Amygdala (tissue), 56 donors: Measurements from ENCODE around the gene HYAL2.
"Not testable (repeated sequence)": the region's sequence is repeated elsewhere in the genome, so short reads cannot be mapped to it uniquely, and the experiment has no call there.

Experiments used
- DNase-seq, 56 donors: peaks; one replicate each; lab custom pipeline; 2025; lab: John Stamatoyannopoulos, UW

Gene HYAL2

GRCh38 chr3:50317300-50317699 lies 5.2 kb downstream of the HYAL2 start:
- peak in 1 of 56 donors; percentile 33 for DNase-seq

GRCh38 chr3:50316657-50317242 lies 5.8 kb downstream of the HYAL2 start:
- DNase-seq = no peak

- DNase-seq = no peak
These were observed 7.7 kb downstream of the HYAL2 start for GRCh38 chr3:50314816-50315215.

GRCh38 chr3:50314342-50314741 lies 8.2 kb downstream of the HYAL2 start:
- no peak for DNase-seq

- not testable (repeated sequence) for DNase-seq
These were observed 10.5 kb downstream of the HYAL2 start for GRCh38 chr3:50312041-50312440.

- DNase-seq = no peak
These were observed 17.9 kb downstream of the HYAL2 start for GRCh38 chr3:50304601-50305000.

- peak in 1 of 56 donors; percentile 30 for DNase-seq
These were observed 19.3 kb downstream of the HYAL2 start, which contains the start of gene HYAL1 for GRCh38 chr3:50303013-50303815. Gene HYAL1, minus strand, starts transcription at chr3:50303574. Its CDS starts 618 bp downstream, at chr3:50302956.

- DNase-seq = no peak
These were observed 20.2 kb downstream of the HYAL2 start for GRCh38 chr3:50302095-50303012.

- no peak for DNase-seq
These were observed 21.8 kb downstream of the HYAL2 start for GRCh38 chr3:50300681-50301254.

- DNase-seq = peak in 33 of 56 donors; percentile 26 to 84 (median 67)
These were observed 22.4 kb downstream of the HYAL2 start for GRCh38 chr3:50299929-50300680.

GRCh38 chr3:50299638-50299928 lies 23.0 kb downstream of the HYAL2 start:
- DNase-seq = no peak

GRCh38 chr3:50298836-50299637 lies 23.5 kb downstream of the HYAL2 start, which contains the start of the genes HYAL3 and NAA80:
Gene HYAL3, minus strand, starts transcription at chr3:50299405. Its CDS starts 3,803 bp downstream, at chr3:50295602.
Gene NAA80, minus strand, starts transcription at chr3:50299405. Its CDS starts 1,942 bp downstream, at chr3:50297463.
- peak; percentile 33 to 100 (median 99) for DNase-seq

GRCh38 chr3:50297896-50298725 lies 24.4 kb downstream of the HYAL2 start:
- no peak for DNase-seq

- DNase-seq = no peak
These were observed 25.2 kb downstream of the HYAL2 start for GRCh38 chr3:50297384-50297775.

GRCh38 chr3:50296721-50297383 lies 25.7 kb downstream of the HYAL2 start:
- no peak for DNase-seq

GRCh38 chr3:50295553-50296431 lies 26.8 kb downstream of the HYAL2 start:
- no peak for DNase-seq
